Endothelial cell of umbilical vein (primary cell): Measurements from ENCODE around the gene MARVELD2. TPM values are rescaled to one million over a fixed set of nuclear protein-coding genes. Genes with fewer than 3 reads are reported as not detected.

Experiments
- BruUV-seq: library from RNA; stranded (reverse); fragments of 400-500 nt; replicated peaks from 2 replicates; lab custom pipeline; 2021; lab: Mats Ljungman, UMichigan
- CTCF ChIA-PET: fragments of 300-600, 350-600 bp; sonication (Branson Sonifier 250); formaldehyde crosslinking; loops from one replicate; lab custom pipeline; 2021; ENCODE audit warnings: antibody characterized with exemption, inconsistent platforms; lab: Charles Lee
- POLR2A ChIA-PET: fragments of 300-600, 350-600 bp; sonication (Branson Sonifier 250); formaldehyde crosslinking; loops from one replicate; lab custom pipeline; 2021; ENCODE audit warnings: antibody characterized with exemption, inconsistent platforms; lab: Charles Lee
- DNase-seq: peaks from one replicate; pipeline ENCODE4 v3.0.0-alpha.2; 2011; ENCODE audit warnings: low read depth, low spot score
- FAIRE-seq: peaks from 2 replicates; lab custom pipeline; 2011; peaks lifted over from hg19 to GRCh38; lab: Jason Lieb, UNC
- H2AFZ ChIP-seq: 2 replicates; pipeline ENCODE4 v1.6.0; 2012; ENCODE audit warnings: low read depth, low read length, control low read depth, inconsistent platforms
- H3K27ac ChIP-seq: 2 replicates; pipeline ENCODE4 v1.5.1; 2011; ENCODE audit warnings: low read depth, mild to moderate bottlenecking, control low read depth, low read length, moderate library complexity; ENCODE audit not compliant: insufficient read depth
- H3K27me3 ChIP-seq, 2 experiments: 2 replicates each; pipeline versions ENCODE4 v1.6.0 to v1.6.1; 2011; ENCODE audit warnings: low read length in 2 of 2, mixed read lengths in 1 of 2; ENCODE audit not compliant: control insufficient read depth in 2 of 2, insufficient read depth in 2 of 2
- H3K36me3 ChIP-seq, 2 experiments: 2 replicates in 1 of 2; 3 replicates in 1 of 2; pipeline ENCODE4 v1.5.1; 2011; ENCODE audit warnings: low read length in 2 of 2, mild to moderate bottlenecking in 1 of 2, moderate library complexity in 1 of 2; ENCODE audit not compliant: control insufficient read depth in 2 of 2, insufficient read depth in 2 of 2; ENCODE audit errors: extremely low read depth in 1 of 2
- H3K4me1 ChIP-seq: 3 replicates; pipeline ENCODE4 v1.5.1; 2011; ENCODE audit warnings: mild to moderate bottlenecking, low read length; ENCODE audit not compliant: control insufficient read depth, insufficient read depth; ENCODE audit errors: extremely low read depth
- H3K4me2 ChIP-seq: 2 replicates; pipeline ENCODE4 v1.6.1; 2011; ENCODE audit warnings: low read length, control low read depth, mixed read lengths; ENCODE audit not compliant: insufficient read depth
- H3K4me3 ChIP-seq, 3 experiments: fragments of 200-600 bp in 1 of 3; sonication (generic), shearing (Covaris generic) in 1 of 3; replicated peaks in 1 of 3; 2 replicates each; pipeline ENCODE4 v1.5.1; 2011 to 2016; ENCODE audit warnings: control low read depth in 3 of 3, low read length in 3 of 3, mild to moderate bottlenecking in 2 of 3, inconsistent platforms in 1 of 3, low read depth in 1 of 3, moderate library complexity in 1 of 3; ENCODE audit not compliant: insufficient read depth in 1 of 3
- H3K79me2 ChIP-seq: 2 replicates; pipeline ENCODE4 v1.6.0; 2012; ENCODE audit warnings: low read length, inconsistent platforms; ENCODE audit not compliant: control insufficient read depth, insufficient read depth
- H3K9ac ChIP-seq: replicated peaks from 2 replicates; pipeline ENCODE3; 2011; ENCODE audit warnings: low read length, control low read depth; ENCODE audit not compliant: insufficient read depth; ENCODE audit errors: extremely low read depth
- H3K9me1 ChIP-seq: replicated peaks from 3 replicates; pipeline ENCODE4 v1.6.0; 2011; ENCODE audit warnings: mild to moderate bottlenecking, low read length; ENCODE audit not compliant: control insufficient read depth, insufficient read depth; ENCODE audit errors: extremely low read depth
- H3K9me3 ChIP-seq: replicated peaks from 2 replicates; pipeline ENCODE4 v1.5.1; 2012; ENCODE audit warnings: low read length, inconsistent platforms; ENCODE audit not compliant: control insufficient read depth, insufficient read depth
- H4K20me1 ChIP-seq: replicated peaks from 2 replicates; pipeline ENCODE3; 2011; ENCODE audit warnings: mild to moderate bottlenecking, low read length; ENCODE audit not compliant: control insufficient read depth, insufficient read depth; ENCODE audit errors: extremely low read depth
- CTCF ChIP-seq, 2 donors: IDR thresholded peaks; 1 replicate in 1 of 2; 2 replicates in 1 of 2; pipeline ENCODE4 v1.5.1; 2011; ENCODE audit warnings: low read length in 2 of 2, mild to moderate bottlenecking in 2 of 2, moderate library complexity in 2 of 2, control low read depth in 1 of 2, inconsistent platforms in 1 of 2, low read depth in 1 of 2; ENCODE audit not compliant: insufficient read depth in 1 of 2; ENCODE audit errors: extremely low read depth in 1 of 2
- EZH2 ChIP-seq: IDR thresholded peaks from 2 replicates; pipeline ENCODE4 v1.6.1; 2012; ENCODE audit warnings: borderline replicate concordance, low read depth, mild to moderate bottlenecking, moderate library complexity, low read length, inconsistent platforms; ENCODE audit not compliant: severe bottlenecking
- FOS ChIP-seq: IDR thresholded peaks from 2 replicates; pipeline ENCODE4 v1.6.1; 2011; ENCODE audit warnings: mild to moderate bottlenecking, low read length, moderate library complexity, borderline replicate concordance; ENCODE audit not compliant: insufficient read depth
- GATA2 ChIP-seq: IDR thresholded peaks from 2 replicates; pipeline ENCODE4 v1.7.0; 2011; ENCODE audit warnings: low read depth, mild to moderate bottlenecking, moderate library complexity, mixed read lengths, low read length; ENCODE audit not compliant: insufficient read length, insufficient read depth
- JUN ChIP-seq: IDR thresholded peaks from 2 replicates; pipeline ENCODE4 v1.6.1; 2011; ENCODE audit warnings: borderline replicate concordance, low read depth; ENCODE audit not compliant: insufficient read length, insufficient read depth
- MAX ChIP-seq: IDR thresholded peaks from 2 replicates; pipeline ENCODE4 v1.6.1; 2011; ENCODE audit not compliant: insufficient read depth, insufficient read length
- MYC ChIP-seq: IDR thresholded peaks from one replicate; pipeline ENCODE4 v1.6.1; 2011; ENCODE audit warnings: mild to moderate bottlenecking, low read depth, low read length
- POLR2A ChIP-seq: IDR thresholded peaks from 2 replicates; pipeline ENCODE4 v1.6.1; 2012; ENCODE audit warnings: low read depth, mild to moderate bottlenecking, control low read depth, low read length
- POLR2AphosphoS5 ChIP-seq: IDR thresholded peaks from 2 replicates; pipeline ENCODE4 v1.6.1; 2012; ENCODE audit warnings: low read depth, mild to moderate bottlenecking, control low read depth, low read length, moderate library complexity; ENCODE audit not compliant: insufficient read depth
- dilution Hi-C: fragments of 300-500 bp; cut with MboI; formaldehyde crosslinking; loops from one replicate; pipeline ENCODE4 v1.15.0; 2019; ENCODE audit warnings: low sequenced_read_pairs; ENCODE audit not compliant: extremely low pct_ligation_motif_present
- intact Hi-C: fragments of 100-400 bp; cut with micrococcal nuclease; formaldehyde crosslinking; loops from one replicate; pipeline ENCODE4 v1.10.0; 2022
- polyA plus RNA-seq, 4 experiments: library from polyadenylated mRNA; depleted of rRNA in 3 of 4; stranded (reverse) in 3 of 4; unstranded in 1 of 4; fragments of >200 nt; gene quantifications; 2 replicates each; pipeline versions ENCODE4 v1.2.1 to v1.2.3, GENCODE V29; 2011 to 2012; ENCODE audit warnings: missing spikeins in 1 of 4
- total RNA-seq: library from RNA; stranded (reverse); gene quantifications from 2 replicates; pipeline ENCODE4 v1.2.3, GENCODE V29; 2021

MARVELD2 gene
- total and polyA plus RNA-seq, 2 donors (not counting 3 experiments of a cell fraction or from before 2014, with no cell fraction given), result 5.7 to 7.1 TPM

GRCh38 chr5:69491027-69491426, 76.1 kb downstream of the MARVELD2 start:
- ChIA-PET POLR2A (no interaction called here), CTCF (no interaction called here)
- TF ChIP-seq MYC (no peak), POLR2A (no peak), GATA2 (no peak), FOS (no peak), JUN (no peak), MAX (no peak), EZH2 (no peak), POLR2AphosphoS5 (no peak), CTCF (IDR thresholded peaks at IDR 0.05; ENCODE audit: extremely low read depth in 1 of 2, insufficient read depth in 1 of 2, low read depth in 1 of 2, low read length in 2 of 2) (no peak)
- intact Hi-C loops, result loop anchor here (2.0 kb wide), 1 partner anchor 14 kb away; no protein-coding TSS in a partner anchor
- Histone ChIP-seq H4K20me1 (no peaks in the 10 kb centered on the region), H3K36me3 (no peaks in the 10 kb centered on the region), H3K27ac (no peak overlapping the region), H3K27me3 (peaks cover 2 to 21% of the 10 kb centered on the region in 2 experiments), H3K9me1 (no peaks in the 10 kb centered on the region), H3K79me2 (no peaks in the 10 kb centered on the region), H3K9me3 (no peaks in the 10 kb centered on the region), H3K9ac (no peak overlapping the region), H2AFZ (no peak overlapping the region), H3K4me3 (no peak overlapping the region), H3K4me1 (peaks cover 5% of the 10 kb centered on the region), H3K4me2 (no peak overlapping the region)
- FAIRE-seq (no peak), DNase-seq (no peak)
- dilution Hi-C loops, result no loop called here
- no TSS peak for BruUV-seq
